NCI-H446 (cell line): ENCODE data around the gene PHAF1.

Experiments
- DNase-seq, 2 experiments: peaks; one replicate each; lab custom pipeline; 2025; lab: John Stamatoyannopoulos, UW

PHAF1 gene

DNA sequence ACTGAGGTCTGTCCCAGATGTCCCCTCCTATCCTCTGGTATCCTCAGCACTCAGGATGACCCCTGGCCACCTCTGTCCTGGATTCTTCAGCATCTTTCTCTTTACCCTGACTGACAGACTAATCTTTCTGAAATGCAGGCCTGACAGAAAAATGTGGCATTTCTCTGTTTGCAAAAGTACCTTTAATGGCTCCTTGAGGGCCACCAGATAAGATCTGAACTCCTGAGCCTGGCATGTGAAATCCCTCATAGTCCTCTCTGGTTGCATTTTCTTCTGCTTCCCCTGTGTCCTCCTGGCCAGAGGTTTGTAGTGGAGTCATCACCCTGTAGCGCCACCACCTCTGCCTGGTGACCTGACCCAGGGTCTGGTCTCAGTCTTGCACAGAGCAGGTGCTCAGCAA, 87.1 kb downstream of the PHAF1 start:
- DNase-seq: no peak

DNA sequence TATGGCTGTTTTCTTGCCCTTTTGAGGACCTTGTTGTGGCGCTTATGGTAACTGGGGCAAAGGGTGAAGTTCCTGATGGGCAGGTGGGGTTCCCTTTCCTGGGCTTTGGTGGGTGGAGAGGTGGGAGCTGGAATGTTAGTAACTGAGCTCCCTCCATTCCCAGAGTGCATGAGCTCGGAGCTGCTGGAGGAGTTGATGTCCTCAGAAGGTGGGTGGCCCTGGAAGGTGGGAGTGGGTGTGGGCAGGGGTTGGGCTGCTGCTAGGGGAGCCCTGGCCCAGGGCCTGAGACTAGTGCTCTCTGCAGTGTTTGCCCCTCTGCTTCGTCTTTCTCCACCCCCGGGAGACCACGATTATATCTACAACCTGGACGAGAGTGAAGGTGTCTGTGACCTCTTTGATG, 88.0 kb downstream of the PHAF1 start:
- no peak for DNase-seq
